Memory B cell (primary cell): ENCODE data around the gene POU6F1.

Experiments
- ATAC-seq: fragments of 150-1000 bp; cut with Tn5 transposase; 2 replicates; pipeline ENCODE4 v1.10.0; 2021; ENCODE audit warnings: low read depth, mild to moderate bottlenecking, moderate library complexity
- DNase-seq, 2 donors: peaks; one replicate each; pipeline ENCODE4 v3.0.0; 2022; ENCODE audit warnings: low spot score in 2 of 2
- H3K27ac Mint-ChIP-seq: one replicate; pipeline ENCODE4 v1.8.0; 2022; ENCODE audit warnings: mild to moderate bottlenecking, moderate library complexity, mixed read lengths
- H3K27me3 Mint-ChIP-seq: one replicate; pipeline ENCODE4 v1.8.0; 2022; ENCODE audit warnings: mixed read lengths
- H3K36me3 Mint-ChIP-seq: one replicate; pipeline ENCODE4 v1.8.0; 2022; ENCODE audit warnings: mild to moderate bottlenecking, mixed read lengths
- H3K4me1 Mint-ChIP-seq: one replicate; pipeline ENCODE4 v1.8.0; 2022; ENCODE audit warnings: mixed read lengths
- H3K4me3 Mint-ChIP-seq: one replicate; pipeline ENCODE4 v1.8.0; 2022; ENCODE audit warnings: mild to moderate bottlenecking, moderate library complexity, mixed read lengths
- H3K9me3 Mint-ChIP-seq: one replicate; pipeline ENCODE4 v1.8.0; 2022; ENCODE audit warnings: mixed read lengths

Gene POU6F1

DNA sequence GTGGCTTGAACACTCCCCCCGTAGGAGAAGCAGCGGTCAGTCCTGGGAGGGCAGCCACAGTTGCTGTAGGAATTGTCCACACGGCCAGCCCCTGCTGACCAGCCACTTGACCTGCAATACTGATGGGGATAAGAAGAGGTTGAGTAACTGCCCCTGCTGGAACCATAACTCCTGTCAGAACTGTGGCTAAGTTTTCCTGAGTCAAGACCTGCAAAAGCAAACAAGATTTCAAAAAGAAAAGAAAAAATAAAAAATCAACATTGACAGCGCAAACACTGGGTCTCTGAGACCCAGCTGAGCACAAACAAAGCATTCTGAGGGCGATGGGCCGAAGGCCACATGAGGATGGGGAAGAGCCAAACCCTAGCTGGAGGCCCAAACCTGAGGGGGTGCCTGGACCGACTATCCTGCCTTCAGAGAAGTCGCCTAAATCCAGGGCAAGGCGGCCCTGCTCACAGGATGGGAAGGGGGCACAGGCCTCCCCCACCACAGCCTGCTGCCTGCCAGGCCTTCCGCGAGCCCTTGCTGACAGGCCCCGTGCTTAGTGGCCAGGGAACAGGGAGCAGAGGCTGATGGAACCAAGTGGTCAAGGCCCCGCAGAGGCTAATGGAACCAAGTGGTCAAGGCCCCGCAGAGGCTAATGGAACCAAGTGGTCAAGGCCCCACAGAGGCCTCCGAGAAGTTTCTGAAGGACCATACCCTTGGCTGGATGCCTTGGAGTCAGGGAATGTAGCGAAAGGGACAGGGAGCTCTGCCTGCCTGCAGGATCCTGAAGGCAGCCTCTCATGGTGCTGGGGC is 19.1 kb downstream of the POU6F1 start:
- no peaks in the 10 kb centered on the region for H3K27me3 Mint-ChIP-seq

GRCh38 chr12:51197736-51198567 is 19.9 kb downstream of the POU6F1 start:
- no peak for DNase-seq
- H3K4me3 Mint-ChIP-seq, result no peak overlapping the region
- no peak for ATAC-seq
- H3K27ac Mint-ChIP-seq, result no peak overlapping the region
- no peaks in the 10 kb centered on the region for H3K27me3 Mint-ChIP-seq
- H3K36me3 Mint-ChIP-seq, result peaks cover 7% of the 10 kb centered on the region
- H3K9me3 Mint-ChIP-seq, result no peaks in the 10 kb centered on the region
- no peaks in the 10 kb centered on the region for H3K4me1 Mint-ChIP-seq

More for the DNA sequence above, 19.1 kb downstream of the POU6F1 start:
- DNase-seq (no peak), ATAC-seq (no peak)
- Mint-ChIP-seq H3K4me1 (no peaks in the 10 kb centered on the region), H3K36me3 (peaks cover 9% of the 10 kb centered on the region), H3K9me3 (no peaks in the 10 kb centered on the region), H3K27ac (no peak overlapping the region), H3K4me3 (no peak overlapping the region)

GRCh38 chr12:51196547-51196946 is 21.3 kb downstream of the POU6F1 start:
- ATAC-seq, result no peak
- no peak overlapping the region for H3K27ac Mint-ChIP-seq
- H3K4me1 Mint-ChIP-seq, result no peaks in the 10 kb centered on the region
- H3K4me3 Mint-ChIP-seq, result no peak overlapping the region
- no peaks in the 10 kb centered on the region for H3K27me3 Mint-ChIP-seq
- DNase-seq, result no peak
- H3K9me3 Mint-ChIP-seq, result no peaks in the 10 kb centered on the region
- peaks cover 14% of the 10 kb centered on the region for H3K36me3 Mint-ChIP-seq

DNA sequence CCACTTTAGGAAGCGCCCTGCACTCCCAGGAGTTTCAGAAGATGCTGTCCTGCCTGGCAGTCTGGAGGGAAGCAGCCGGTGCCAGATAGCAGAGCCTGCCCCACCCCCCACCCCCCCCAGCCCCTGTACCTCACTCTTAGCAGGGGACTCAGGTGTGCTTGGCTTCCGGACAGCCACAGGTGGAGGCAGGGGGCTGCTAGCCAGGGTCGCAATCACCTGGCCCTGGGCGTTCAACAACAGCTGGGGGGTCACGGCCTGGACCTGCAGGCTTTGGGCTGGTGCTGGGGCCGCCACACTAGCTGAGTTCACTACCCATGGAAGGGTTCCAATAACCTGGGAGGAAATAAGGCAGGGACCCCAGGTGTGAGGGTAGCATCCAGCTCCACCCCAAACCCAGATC is 22.0 kb downstream of the POU6F1 start:
- H3K27me3 Mint-ChIP-seq, result no peaks in the 10 kb centered on the region
- DNase-seq, result no peak
- H3K9me3 Mint-ChIP-seq, result no peaks in the 10 kb centered on the region
- H3K4me3 Mint-ChIP-seq, result no peak overlapping the region
- no peak overlapping the region for H3K27ac Mint-ChIP-seq
- H3K36me3 Mint-ChIP-seq, result peaks cover 16% of the 10 kb centered on the region
- ATAC-seq, result no peak
- no peaks in the 10 kb centered on the region for H3K4me1 Mint-ChIP-seq

- H3K36me3 Mint-ChIP-seq, result peaks cover 9% of the 10 kb centered on the region
- H3K9me3 Mint-ChIP-seq, result no peaks in the 10 kb centered on the region
- H3K27ac Mint-ChIP-seq, result no peak overlapping the region
- peaks cover 17% of the 10 kb centered on the region for H3K4me1 Mint-ChIP-seq
- DNase-seq, result no peak
- ATAC-seq, result no peak
- H3K27me3 Mint-ChIP-seq, result no peaks in the 10 kb centered on the region
- no peak overlapping the region for H3K4me3 Mint-ChIP-seq
Observed at GRCh38 chr12:51192284-51192671, 25.6 kb downstream of the POU6F1 start.

DNA sequence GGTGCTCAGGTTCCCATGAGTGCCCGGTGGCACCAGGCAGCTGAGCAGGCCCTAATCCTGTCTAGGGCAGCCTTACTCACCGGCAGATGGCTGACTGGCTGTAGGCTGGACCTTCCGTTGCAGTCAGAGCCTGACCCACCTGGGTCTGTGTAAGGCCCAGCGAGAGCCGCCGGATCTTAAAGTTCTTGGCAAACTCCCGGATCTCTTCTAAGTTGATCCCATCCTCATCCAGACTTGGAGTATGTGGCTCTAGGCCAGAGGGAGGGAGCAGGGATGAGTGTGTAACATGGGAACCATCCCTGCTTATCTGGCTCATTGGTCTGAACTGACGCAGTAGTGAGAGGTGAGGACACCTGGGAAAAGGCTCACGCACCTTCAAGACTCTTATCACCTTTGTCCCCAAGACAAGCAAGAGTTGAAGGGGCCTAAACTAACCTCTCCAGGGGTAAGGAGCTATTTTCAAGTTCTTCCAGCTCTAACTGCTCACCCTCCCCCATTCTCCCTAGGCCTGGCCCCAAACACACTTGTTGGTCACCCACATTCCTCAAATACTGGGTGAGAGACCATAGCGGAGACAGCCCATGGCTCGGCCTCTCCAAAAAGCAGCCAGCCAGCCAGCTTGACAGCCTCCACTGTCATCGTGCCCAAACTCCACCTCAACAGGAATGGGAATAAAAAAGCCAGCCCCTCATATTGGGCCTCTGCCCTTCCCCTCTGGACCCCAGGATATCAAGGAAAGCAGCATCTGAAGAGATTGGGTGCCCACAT is 26.2 kb downstream of the POU6F1 start:
- H3K27ac Mint-ChIP-seq, result no peak overlapping the region
- peaks cover 9% of the 10 kb centered on the region for H3K36me3 Mint-ChIP-seq
- H3K9me3 Mint-ChIP-seq, result no peaks in the 10 kb centered on the region
- H3K27me3 Mint-ChIP-seq, result no peaks in the 10 kb centered on the region
- peaks cover 19% of the 10 kb centered on the region for H3K4me1 Mint-ChIP-seq
- DNase-seq, result no peak
- no peak overlapping the region for H3K4me3 Mint-ChIP-seq
- no peak for ATAC-seq

- no peak overlapping the region for H3K27ac Mint-ChIP-seq
- H3K4me1 Mint-ChIP-seq, result peaks cover 19% of the 10 kb centered on the region
- H3K36me3 Mint-ChIP-seq, result peaks cover 9% of the 10 kb centered on the region
- no peaks in the 10 kb centered on the region for H3K27me3 Mint-ChIP-seq
- no peak for DNase-seq
- ATAC-seq, result no peak
- no peaks in the 10 kb centered on the region for H3K9me3 Mint-ChIP-seq
- no peak overlapping the region for H3K4me3 Mint-ChIP-seq
Observed at GRCh38 chr12:51190820-51191219, 27.0 kb downstream of the POU6F1 start.

DNA sequence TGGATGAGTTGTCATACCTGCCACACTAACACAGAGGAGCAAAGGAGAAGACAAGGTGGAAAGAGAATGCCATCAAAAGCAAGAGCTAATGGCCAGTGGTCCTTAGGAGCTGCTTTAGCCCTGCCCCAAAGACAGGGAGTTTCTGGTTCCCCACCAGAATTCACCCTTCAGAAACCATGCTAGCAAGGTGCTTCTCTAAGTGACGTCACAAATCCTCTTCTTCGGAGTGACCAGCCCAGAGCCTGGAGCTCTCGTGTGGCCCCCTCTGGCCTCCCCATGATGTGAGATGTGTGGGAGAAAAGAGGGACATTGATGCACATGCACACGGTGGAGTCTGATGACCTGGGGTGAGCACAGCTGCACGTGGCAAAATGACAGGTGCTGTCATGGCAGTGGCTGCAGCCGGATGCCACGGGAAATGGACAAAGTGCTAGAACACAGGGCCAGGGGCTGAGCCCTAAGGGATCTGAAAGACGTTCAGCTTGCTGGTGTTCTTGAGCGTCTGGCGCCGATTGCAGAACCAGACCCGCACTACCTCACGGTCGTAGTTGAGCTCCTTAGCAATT is 28.0 kb downstream of the POU6F1 start:
- Mint-ChIP-seq H3K9me3 (no peaks in the 10 kb centered on the region), H3K4me1 (peaks cover 19% of the 10 kb centered on the region), H3K4me3 (no peak overlapping the region), H3K27ac (peak overlapping the region; percentile 78), H3K27me3 (no peaks in the 10 kb centered on the region), H3K36me3 (peaks cover 9% of the 10 kb centered on the region)
- ATAC-seq (no peak), DNase-seq (no peak)

DNA sequence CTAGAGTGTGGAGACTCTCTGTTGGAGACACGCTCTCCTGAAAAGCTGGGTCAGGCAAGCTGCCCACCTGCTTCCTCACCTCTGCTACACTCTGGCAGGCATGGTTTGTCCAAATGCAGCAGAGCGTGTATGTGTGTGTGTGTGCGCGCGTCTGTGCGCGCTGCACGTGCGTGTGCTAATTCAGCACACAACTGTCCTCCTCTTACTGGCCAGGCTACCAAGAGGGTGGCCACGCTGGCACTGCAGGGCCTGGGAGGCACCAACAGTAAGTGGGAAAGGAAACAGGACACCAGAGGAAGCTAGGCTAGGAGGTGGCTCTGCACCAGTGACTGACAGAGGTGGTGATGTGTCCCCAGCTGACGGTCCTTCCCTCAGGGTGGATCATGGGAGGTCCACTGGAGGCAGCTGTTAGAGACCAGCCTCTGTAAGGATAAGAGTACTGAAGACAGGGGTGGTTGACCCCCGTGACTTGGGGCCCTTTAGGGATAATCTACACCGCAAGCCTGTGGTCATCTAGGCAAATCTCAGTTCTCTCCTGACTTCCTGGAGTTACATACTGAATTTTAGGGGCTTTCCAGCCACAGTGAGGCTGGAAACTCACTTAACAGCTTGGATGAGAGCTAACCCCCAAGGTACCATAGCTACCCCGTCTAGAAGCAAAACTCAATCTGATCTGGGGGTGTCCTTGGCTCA is 29.4 kb downstream of the POU6F1 start:
- DNase-seq, result peak; percentile 11 to 16
- H3K9me3 Mint-ChIP-seq, result no peaks in the 10 kb centered on the region
- no peaks in the 10 kb centered on the region for H3K27me3 Mint-ChIP-seq
- peaks cover 9% of the 10 kb centered on the region for H3K36me3 Mint-ChIP-seq
- peak overlapping the region; percentile 80 for H3K4me3 Mint-ChIP-seq
- ATAC-seq, result peak; percentile 81
- H3K27ac Mint-ChIP-seq, result peak overlapping the region; percentile 78
- H3K4me1 Mint-ChIP-seq, result peaks cover 19% of the 10 kb centered on the region

DNA sequence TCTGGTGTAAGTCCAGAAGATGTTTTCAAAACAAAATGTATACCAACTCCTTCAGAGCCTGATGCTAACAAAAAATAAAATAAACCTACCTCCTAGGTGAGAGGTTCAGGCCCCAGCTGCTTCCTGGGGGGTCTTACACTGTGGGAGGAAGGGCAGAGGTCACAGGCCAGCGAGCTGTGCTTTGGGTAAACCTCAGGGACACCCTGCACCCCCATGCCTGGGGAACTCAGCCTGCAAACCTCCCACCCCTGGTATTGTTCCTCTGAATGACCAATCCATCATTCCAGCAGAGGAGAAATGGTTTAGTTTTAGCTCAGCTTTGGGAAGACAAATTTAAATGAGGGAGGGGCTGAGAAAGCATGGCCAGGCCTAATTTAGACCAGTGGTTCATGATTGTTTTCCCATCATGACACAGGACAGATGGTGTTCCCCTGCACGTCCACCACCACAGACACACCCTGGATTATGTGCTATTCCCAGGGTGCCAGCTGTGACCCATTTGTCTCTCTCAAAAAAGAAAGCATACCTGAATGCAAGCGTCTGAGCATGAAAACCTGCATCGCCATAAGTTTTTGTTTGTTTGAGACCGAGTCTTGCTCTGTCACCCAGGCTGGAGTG is 30.4 kb downstream of the POU6F1 start:
- no peak for ATAC-seq
- DNase-seq, result no peak
- no peaks in the 10 kb centered on the region for H3K9me3 Mint-ChIP-seq
- H3K4me1 Mint-ChIP-seq, result peaks cover 19% of the 10 kb centered on the region
- peaks cover 9% of the 10 kb centered on the region for H3K36me3 Mint-ChIP-seq
- no peaks in the 10 kb centered on the region for H3K27me3 Mint-ChIP-seq
- no peak overlapping the region for H3K4me3 Mint-ChIP-seq
- no peak overlapping the region for H3K27ac Mint-ChIP-seq

DNA sequence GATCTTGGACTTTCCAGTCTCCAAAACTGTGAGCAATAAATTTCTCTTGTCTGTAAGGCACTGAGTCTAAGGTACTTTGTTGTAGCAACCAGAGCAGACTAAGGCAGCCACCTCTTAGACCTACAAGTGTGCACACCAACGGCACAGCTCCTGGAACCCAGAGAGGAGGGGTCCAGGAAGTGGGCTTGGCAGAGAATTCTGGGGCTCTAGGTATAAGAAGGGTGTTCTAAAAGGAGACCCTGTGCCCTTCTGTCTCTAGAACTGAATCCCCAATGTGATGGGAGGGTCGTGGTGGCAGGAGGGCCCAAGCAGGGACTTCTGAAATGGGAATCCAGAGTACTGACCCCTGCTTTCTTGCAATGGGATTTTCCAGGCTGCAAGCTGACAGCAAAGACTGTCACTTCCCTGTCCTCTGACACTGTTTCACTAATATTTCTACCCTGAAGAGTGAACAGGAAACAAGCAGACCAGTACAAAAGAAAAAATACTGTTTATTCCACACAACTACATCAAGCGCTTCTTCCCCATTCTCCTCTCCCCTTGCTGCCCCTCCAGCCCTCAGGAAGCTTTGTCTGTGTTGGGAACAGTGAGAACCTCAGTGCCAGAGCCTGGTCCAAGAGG is 31.3 kb downstream of the POU6F1 start:
- H3K27ac Mint-ChIP-seq, result no peak overlapping the region

DNA sequence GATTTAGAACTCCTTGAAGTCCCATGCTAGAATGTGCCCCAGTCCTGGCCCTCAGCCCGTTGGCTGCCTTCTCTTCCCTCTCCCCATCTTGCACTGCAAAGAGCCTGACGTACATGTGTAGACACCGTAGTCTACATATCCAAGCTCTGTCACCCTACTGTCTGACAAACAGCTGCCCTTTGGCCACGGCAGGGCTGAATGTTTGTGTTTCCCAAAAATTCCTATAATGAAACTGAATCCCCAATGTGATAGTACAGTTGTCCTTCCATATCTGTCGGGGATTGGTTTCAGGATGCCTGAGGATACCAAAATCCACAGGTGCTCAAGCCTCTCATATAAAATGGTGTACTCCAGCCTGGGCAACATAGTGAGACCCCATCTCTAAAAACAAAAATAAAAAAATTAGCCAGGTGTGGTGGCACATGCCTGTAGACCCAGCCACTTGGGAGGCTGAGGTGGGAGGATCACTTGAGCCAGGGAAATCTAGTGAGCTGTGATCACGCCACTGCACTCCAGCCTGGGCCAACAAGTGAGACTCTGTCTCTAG is 32.6 kb downstream of the POU6F1 start:
- H3K4me1 Mint-ChIP-seq, result peaks cover 19% of the 10 kb centered on the region
- H3K27ac Mint-ChIP-seq, result no peak overlapping the region
- ATAC-seq (no peak), DNase-seq (no peak)
- H3K27me3 Mint-ChIP-seq, result no peaks in the 10 kb centered on the region
- no peaks in the 10 kb centered on the region for H3K36me3 Mint-ChIP-seq
- no peak overlapping the region for H3K4me3 Mint-ChIP-seq
- H3K9me3 Mint-ChIP-seq, result no peaks in the 10 kb centered on the region

More for the DNA sequence above, 31.3 kb downstream of the POU6F1 start:
- Mint-ChIP-seq H3K4me3 (no peak overlapping the region), H3K9me3 (no peaks in the 10 kb centered on the region), H3K36me3 (peaks cover 3% of the 10 kb centered on the region), H3K27me3 (no peaks in the 10 kb centered on the region), H3K4me1 (peaks cover 19% of the 10 kb centered on the region)
- ATAC-seq (no peak), DNase-seq (no peak)
